Measurements from ENCODE around the gene SLC47A2.
"Not testable (repeated sequence)": the region's sequence is repeated elsewhere in the genome, so short reads cannot be mapped to it uniquely, and the experiment has no call there.

Gene SLC47A2

DNA sequence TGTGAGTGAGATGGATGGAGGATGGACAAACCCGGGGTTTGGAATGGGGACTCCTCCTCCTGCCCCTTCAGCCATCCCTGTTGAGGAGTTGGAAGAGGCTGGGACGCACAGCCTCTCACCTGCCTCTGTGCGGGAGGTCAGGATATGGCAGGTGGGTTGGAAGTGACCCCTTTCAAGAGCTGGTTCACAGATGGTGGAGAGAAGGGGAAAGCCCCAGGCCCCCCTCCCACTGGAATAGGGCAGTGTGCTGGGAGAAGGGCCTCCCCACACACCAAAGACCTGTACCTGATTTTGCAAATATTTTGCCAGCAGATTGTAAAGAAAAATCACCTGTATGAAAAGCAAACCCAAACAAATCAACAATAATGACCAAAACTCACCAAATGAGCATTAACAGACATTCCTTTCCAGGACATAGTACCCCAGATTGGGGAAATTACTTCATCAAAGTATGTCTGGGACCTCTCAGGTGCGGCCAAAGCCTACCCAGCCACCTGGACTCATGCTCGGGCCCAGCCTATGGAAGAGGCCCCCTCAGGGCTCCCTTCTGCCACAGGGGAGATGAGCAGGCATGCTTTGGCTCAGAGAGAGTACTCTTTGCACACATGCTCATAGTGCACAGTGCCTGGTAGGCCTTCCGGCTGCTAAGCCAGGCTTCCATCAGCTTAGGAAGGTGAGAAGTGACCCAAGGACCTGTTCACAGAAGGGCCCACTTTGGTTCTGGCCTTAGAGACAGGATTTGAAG, 7.8 kb downstream of the SLC47A2 start:
- DNase-seq (ENCODE audit: low read depth in 2 of 2), result no peak

DNA sequence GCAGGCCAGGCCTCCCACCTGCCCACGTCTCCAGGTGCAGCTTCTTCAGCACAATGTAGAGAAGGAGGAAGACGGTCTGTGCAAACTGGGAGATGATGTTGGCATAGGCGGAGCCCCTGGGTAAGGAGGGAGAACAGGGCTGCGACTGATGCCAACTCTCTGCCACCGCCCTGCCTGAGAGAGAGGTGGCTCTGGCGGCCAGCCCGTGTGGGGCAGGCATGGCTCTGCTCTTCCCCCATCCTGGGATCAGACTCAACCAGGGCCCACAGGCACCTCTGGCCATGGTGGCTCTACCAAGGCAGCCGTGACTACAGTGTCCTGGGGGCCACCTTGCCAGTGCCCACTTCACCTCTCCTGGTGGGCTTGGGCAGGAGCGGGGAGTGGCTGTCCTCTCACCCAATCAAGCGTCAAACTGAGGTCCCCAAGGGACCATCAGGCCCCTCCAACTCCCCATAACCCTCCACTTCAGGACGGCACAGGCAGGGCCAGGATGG, 8.6 kb downstream of the SLC47A2 start:
- DNase-seq (ENCODE audit: low read depth in 2 of 2), result no peak

DNA sequence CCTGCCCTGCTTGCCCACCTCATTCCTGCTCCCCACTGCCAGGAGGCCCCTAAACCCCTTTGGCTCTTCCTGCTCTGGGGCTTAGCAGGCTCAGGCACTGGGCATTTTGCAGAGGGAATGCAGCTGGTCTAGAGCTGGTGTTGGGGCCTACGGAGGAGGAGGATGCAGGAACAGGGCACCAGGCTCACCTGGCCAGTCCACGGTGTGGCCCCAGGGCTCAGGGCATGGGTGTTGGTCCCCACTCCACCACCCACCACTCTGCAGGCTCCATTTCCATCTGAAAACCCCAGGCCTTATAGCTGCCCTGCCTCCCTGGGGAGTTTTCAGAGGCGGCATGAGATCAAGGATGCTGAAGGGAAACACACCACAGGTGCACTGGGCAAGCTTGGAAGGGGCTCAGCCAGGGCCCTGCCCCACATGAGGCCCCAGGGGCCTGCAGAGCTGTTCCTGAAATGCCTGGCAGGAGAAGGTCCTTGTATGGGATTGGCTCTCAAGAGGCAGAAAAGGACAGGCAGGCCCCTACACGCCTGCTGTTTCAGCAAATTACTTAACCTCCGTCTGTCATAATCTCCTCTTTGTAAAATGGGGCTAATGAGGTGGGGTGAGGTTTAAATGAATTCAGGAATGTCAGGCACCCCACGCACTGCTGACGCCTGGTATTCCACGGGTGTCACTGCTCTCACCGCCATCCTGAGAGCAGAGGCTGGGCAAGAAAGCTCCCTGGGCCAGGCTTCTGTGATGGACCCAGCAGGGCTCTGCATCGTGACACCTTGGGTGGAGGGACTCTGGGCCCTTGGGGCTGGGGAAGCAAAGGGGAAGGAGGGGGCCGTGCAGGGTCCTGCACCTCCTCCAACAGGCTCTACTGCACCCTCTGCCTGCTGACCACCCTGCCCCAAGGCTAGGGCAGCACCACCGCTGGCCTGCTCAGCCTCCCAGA, 9.3 kb downstream of the SLC47A2 start:
- no peak for DNase-seq (ENCODE audit: low read depth in 2 of 2)

DNA sequence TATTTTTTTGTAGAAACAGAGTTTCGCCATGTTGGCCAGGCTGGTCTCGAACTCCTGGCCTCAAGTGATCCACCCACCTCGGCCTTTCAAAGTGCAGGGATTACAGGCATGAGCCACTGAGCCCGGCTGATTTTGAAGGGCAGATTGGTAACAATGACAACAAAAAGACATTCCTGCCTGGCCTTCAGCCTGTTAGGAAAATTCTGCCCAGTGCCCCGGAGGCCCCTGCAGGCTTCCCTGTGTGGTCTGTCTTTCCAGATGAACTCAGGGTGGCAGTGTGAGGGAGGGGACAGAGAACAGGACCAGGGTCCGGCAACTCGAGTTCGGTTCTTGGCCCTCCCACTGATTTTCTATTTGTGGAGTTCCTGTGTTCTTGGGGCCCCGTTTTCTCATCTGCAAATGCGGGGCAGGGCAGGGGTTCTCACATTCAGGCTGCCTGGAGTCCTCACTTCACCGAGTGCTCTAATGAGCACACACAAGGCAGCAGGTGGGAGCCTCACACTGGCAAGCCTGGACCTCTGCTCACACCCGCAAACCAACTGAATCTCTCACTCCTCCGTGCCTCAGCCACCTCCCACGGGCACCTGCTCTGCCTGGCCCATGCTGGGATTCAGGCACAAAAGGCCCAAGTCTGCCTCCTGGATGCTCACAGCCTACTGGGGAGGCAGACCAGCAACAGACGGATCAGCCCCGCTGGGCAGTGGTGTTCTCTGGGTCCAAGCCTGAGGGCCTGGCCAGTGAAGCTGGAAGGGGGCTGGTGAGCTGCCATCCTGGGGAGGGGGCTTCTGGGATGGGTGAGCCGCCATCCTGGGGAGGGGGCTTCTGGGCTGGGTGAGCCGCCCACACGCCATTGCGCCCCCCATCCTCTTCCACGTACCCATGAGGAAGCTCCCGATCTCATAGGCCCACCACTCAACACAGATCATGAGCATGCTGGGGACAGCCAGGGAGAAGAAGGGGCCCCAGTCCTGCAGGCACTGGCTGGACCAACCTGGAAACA, 10.3 kb downstream of the SLC47A2 start:
- DNase-seq (ENCODE audit: low read depth in 2 of 2), result no peak

DNA sequence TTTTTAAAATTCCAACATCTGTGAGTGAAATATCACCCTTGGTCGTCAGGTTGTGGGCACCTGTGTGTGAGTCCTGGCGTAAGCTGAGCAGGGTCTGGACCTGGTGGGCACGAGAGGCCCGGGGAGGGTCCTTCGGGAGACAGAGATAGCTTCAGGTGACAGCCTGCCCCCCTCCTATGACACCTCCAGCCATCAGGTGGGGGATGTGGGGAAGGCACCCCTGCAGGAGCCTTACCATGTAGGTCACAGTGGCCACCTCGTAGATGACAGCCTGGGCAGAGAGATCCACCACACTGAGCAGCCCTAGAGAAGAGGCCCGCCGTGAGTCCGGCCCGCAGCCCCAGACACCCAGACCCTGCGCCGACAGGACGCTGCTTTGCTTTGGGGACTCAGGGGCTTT, 11.2 kb downstream of the SLC47A2 start:
- DNase-seq (ENCODE audit: low read depth in 2 of 2), result no peak

DNA sequence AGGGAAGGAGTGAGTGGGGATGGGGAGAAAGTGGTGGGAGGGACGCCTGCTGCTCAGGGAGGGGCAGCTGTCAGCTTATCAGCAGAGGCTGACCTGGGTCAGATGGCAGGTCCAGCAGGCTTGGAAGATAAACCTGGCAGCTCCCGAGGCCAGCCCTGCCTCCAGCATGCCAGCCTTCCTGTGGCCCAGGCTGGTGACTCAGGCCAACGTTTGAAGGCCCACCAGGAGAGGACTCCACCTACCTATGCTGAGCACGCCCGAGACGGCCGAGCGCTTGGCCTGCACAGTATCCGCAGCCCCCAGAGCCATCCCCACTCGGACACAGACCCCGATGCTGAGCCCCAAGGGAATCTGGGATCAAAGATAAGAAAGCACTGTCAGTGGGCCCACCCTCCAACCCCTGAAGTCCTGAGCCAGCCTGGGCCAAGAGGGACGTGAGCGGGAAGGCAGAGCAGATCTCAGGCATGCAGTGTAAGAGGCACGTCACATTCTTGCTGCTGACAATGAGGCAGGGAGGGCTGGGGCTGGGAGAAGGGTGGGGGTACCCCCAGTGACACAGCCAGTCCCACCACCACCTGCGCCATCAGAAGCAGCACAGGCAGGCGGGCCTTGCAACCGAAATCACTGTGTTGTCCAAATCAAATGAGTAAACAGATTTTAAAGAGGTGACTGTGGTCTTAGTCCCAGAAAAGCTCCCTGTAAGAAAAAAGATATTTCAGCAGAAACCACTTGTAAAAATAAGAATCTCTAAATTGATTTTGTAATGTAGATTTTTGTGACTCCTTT, 12.4 kb downstream of the SLC47A2 start:
- DNase-seq (ENCODE audit: low read depth in 2 of 2), result no peak

DNA sequence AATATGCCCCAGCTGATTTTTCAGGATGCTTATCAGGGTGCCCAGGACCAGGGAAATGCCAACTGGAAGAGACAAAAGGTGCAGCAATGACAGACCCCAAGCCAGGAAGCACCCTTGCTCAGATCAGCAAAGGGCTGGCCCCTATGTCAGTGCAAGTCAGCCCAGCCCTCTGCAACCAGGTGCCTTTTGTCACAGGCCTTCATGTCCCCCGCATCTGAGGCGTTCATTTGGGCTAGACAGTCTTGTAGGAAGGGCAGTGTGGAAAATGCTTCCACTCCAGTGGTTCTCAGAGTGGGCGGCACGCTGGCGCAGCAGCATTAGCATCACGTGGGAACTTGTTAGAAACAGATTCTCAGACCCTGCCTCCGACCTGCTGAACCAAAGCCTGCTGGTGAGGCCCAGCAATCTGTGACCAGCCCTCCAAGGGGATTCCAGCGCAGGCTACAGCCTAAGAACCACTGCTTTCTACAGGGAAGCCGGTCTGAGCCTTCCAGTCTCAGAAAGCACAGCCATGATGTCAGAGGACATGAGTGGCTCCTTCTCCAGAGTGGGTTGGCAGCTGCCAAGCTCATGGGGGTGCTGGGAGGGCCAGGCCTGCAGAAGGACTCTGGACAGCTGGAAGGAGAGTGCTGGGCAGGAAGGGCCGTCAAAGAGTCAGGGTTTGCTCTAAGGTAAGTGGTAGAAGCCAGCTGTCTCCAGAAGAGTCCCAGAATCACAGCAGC, 13.1 kb downstream of the SLC47A2 start:
- no peak for DNase-seq (ENCODE audit: low read depth in 2 of 2)

DNA sequence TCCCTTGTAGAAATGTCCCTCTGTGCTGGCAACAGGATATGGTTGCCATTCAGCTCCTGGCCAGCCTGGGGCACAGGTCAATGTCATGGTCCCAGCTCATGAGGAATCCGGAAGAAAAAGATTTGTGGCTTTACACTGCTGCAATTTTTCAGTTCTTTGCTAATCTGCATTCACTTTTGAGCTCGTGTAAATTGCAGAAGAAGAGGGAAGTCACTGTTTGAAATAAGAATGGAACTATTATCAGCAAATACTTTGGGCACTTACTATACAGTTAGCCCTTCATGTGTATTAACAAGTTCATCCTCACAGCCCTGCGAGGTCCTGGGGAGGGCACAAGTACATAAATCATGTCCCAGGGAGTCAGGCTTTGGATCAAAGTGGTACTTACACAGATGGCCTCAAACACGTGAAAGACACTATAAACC, 14.2 kb downstream of the SLC47A2 start:
- no peak for DNase-seq (ENCODE audit: low read depth in 2 of 2)

DNA sequence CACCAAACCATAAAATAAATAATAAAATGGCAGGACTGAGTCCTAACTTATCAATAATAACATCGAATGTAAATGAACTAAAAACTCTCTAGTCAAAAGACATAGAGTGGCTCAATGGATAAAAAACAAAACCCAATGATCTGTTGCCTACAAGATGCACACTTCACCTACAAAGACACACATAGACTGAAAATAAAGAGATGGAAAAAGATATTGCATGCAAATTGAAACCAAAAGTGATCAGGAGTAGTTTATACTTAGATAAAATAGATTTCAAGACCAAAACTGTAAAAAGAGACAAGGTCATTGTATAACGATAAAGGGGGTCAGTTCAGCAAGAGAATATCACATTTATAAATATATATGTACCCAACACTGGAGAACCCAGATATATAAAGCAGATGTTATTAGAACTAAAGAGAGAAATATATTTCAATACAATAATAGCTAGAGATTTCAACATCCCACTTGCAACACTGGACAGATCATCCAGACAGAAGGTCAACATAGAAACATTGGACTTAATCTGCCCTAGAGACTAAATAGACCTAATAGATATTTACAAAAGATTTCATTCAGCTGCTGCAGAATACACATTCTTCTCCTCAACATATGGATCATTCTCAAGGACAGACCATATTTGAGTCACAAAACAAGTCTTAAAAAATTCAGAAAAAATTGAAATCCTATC, 29.8 kb downstream of the SLC47A2 start:
- no peak for DNase-seq (ENCODE audit: low read depth in 2 of 2)

DNA sequence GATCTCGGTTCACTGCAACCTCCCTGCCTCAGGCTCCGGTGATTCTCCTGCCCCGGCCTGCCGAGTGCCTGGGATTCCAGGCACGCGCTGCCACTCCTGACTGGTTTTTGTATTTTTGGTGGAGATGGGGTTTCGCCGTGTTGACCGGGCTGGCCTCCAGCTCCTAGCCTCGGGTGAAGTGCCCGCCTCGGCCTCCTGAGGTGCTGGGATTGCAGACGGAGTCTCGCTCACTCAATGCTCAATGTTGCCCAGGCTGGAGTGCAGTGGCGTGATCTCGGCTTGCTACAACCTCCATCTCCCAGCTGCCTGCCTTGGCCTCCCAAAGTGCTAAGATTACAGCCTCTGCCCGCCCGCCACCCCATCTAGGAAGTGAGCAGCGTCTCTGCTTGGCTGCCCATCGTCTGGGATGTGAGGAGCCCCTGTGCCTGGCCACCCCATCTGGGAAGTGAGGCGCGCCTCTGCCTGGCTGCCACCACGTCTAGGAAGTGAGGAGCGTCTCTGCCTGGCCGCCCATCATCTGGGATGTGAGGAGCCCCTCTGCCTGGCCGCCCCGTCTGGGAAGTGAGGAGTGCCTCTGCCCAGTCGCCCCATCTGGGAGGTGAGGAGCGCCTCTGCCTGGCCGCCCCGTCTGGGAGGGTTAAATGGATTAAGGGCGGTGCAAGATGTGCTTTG, 31.3 kb downstream of the SLC47A2 start:
- not testable (repeated sequence) for DNase-seq (ENCODE audit: low read depth in 2 of 2)

DNA sequence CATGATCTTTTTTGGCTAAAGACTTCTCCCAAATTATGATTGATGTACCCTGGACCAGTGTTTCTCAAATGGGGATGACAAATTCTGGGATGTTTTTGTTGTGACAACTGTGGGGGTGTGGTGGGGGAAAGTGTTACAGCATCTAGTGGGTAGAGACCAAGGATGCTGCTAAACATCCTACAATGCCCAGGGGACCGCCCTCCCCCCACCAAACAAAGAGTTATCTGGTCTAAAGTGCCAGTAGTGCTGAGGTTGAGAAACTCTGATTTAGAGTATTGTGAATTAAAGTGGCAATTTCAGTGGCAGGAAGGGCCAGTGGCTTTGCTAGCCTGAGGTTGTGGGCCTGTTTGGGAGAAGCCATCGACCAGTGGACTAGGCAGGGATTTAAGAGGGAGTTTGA, 33.3 kb downstream of the SLC47A2 start:
- no peak for DNase-seq (ENCODE audit: low read depth in 2 of 2)

DNA sequence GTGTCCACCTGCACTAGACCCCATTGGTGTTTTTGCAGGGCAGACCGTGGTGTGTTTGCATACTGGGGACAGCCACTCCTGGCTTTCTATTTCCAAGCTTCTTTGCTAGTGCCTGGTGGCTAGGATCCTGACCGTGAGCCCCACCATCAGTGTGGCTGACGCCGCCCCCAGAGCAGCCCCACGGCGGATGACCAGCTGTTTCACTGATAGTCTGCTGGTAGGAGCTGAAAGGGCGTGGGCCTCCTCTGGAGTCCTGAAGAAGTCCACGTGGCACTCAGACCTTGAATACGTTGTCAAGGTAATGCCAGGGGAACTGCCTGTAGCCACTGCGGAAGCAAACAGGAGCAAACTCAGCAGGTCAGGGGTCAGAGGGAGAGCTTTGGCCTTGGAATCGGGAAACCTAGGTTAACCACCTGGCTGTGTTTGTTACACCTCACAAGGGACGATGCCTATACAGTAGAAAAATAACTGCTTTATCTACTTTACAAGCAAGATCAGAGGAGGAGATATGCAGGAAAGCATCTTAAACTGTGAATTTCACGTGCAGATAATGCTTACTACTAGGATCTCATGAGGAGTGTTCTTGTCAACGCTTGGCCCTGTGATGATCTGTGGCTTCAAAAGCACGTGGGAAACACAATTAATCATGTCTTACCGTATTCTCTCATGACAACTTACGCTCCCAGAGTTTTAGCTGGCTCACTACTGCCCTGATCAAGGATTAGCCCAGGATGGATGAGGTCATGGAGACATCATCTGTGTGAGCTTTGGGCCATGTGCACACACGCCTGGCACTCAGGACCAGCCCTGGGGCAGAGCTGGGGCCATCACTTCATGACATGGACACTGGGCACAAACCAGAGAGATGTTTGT, 37.6 kb downstream of the SLC47A2 start:
- no peak for DNase-seq (ENCODE audit: low read depth in 2 of 2)

DNA sequence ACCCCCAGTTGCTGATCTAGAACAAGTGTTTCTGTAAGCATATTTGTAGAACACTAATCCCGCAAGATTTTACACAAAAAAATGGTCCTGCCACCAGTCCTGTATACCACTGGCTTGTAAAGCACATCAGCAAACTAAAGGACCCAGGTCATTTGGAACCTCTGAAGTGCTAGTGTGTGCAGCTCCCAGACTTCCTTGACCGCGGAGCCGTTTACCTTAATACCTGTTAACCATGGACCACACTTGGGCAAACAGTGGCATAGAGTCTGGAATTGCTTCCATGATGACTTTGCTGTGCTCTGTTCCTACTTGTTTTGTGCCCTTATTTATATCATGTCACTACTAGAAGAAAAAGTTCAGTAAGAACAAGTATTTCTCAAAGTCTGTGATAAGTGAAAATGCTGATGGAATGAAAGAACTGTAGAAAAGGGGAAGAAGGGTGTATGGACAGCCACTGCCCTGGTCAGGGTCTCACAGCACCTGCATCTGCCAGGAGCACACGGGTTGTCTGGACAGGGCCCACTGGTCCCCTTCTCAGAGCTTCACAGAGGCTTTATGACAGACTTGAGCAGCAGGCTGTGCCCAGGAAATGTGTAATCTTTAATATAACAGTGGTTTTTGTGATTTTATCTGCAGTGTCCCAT, 38.5 kb downstream of the SLC47A2 start:
- no peak for DNase-seq (ENCODE audit: low read depth in 2 of 2)

DNA sequence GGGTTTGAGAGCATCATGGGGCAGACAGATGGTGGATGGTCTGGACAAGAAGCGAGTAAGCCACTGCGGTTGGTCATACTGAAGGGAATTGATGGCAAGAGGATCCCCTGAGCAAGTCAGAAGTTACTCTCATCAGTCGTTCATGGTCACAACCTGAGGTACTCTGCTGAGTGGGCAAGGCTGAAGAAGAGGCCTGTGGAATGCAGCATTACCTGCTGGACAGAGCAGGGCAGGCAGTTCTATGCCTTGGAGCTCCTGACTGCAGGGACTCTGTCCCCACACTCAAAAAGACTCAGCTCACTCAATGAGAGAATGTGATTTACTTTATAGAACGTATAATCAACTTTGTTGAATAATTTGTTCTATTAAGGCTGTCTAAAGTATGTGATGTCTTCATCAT, 39.5 kb downstream of the SLC47A2 start:
- no peak for DNase-seq (ENCODE audit: low read depth in 2 of 2)

DNA sequence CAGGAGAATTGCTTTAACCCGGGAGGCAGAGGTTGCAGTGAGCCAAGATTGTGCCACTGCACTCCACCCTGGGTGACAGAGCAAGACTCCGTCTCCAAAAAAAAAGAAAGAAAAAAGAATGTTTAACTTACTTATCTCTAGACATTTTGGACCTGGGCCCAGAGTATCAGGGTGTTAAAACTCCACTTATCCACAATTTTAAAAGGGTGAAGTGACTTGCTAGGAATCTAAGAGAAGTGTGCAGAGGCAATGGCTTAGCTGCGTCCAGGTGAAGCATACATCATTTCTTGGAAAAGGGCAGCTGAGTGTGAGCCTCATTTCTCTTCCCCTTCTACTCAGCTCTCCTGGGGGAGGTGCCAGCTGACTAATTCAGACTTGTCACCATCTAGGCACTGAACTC, 42.8 kb downstream of the SLC47A2 start:
- DNase-seq (ENCODE audit: low read depth in 2 of 2), result no peak

DNA sequence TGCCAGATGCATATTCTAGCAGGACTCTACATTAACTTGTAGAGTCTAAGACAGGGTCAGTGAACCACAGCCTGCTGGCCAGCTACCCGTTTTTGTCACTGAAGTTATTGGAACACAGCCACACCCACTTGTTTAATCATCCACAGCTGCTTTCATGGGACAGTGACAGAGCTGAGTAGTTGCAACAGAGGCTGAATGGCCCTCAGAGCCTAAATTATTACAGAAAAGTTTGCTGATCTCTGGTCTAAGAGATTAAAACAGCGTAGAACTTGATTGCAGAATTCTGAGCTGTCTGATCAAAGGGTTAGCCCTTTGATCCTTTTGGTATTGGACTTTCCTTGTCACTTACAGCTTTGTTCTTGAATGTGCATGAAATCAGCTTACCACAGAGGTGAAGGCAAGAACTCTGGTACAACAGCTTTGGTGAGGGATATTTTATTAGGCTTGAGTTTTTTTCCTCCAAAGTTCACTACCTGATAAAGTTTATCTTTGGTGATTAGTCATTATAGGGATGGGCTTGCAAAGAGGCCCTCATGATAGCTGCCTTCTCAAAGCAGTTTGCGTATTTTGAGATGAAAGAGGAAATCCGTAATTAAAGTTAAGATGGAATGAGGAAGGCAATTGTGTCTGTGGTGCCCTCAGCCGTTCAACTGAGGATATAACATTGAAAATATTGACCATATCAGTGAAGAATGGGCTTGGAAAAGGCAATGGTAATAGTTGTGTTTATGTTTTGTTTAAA, 44.2 kb downstream of the SLC47A2 start:
- no peak for DNase-seq (ENCODE audit: low read depth in 2 of 2)

DNA sequence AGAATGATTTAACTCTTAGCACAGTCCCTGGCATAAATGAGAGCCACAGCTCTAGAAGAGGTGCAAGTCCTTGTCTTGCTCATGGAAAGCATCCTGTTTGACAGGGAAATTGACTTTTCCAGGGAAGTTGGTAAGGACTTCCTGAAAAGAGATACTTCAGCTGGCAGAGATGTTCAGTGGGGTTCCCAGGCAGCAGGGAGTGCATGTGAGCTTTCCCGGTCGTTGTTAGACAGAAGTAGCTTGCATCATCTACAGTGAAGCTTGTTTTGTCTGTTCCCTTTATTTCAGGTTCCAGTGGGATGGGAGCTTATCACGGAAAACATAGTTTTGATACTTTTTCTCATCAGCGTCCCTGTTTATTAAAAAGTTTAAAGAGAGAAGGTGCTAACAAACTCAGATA, 45.0 kb downstream of the SLC47A2 start:
- DNase-seq (ENCODE audit: low read depth in 2 of 2), result no peak
